ENCODE measurements around the gene ZNF541. TPM values are rescaled to one million over a fixed set of nuclear protein-coding genes. Genes with fewer than 3 reads are reported as not detected.

ZNF541 gene
- polyA plus RNA-seq, 1 donor from 2014 or later = not detected

- Histone ChIP-seq H2AFZ (ENCODE audit: low read depth, low read length) (peak overlapping the region; percentile 88), H3K9me3 (ENCODE audit: low read length) (no peaks in the 10 kb centered on the region), H3K9me2 (ENCODE audit: insufficient read depth, low read length) (no peaks in the 10 kb centered on the region), H4K20me1 (ENCODE audit: insufficient read depth) (no peaks in the 10 kb centered on the region), H3F3A (ENCODE audit: insufficient read depth, low read length, poor library complexity, severe bottlenecking) (no peaks in the 10 kb centered on the region), H3K27me3 (ENCODE audit: insufficient read depth, low read depth, low read length) (no peaks in the 10 kb centered on the region), H3K79me2 (replicated peaks; ENCODE audit: insufficient read depth, low read length) (peaks cover 44% of the 10 kb centered on the region), H3K36me3 (ENCODE audit: insufficient read depth, low read length) (no peaks in the 10 kb centered on the region), H3K27ac (ENCODE audit: low read length) (peak overlapping the region; percentile 98), H3K4me2 (ENCODE audit: low read length) (peak overlapping the region; percentile 65), H3K9ac (ENCODE audit: low read length) (peak overlapping the region; percentile 98), H3K4me3 (ENCODE audit: low read length) (peak overlapping the region; percentile 100)
- TF ChIP-seq EP300 (conservative IDR thresholded peaks at IDR 0.05; ENCODE audit: poor library complexity, severe bottlenecking) = no peak
- TF ChIP-seq EZH2 (IDR thresholded peaks at IDR 0.05; ENCODE audit: borderline replicate concordance, insufficient read depth, low read length, poor library complexity, severe bottlenecking) = no peak
- no peak for TF ChIP-seq CTCF (IDR thresholded peaks at IDR 0.05; ENCODE audit: poor library complexity, severe bottlenecking)
- TF ChIP-seq POLR2AphosphoS5 (IDR thresholded peaks at IDR 0.05) = no peak
- no peak for TF ChIP-seq RAD21 (conservative IDR thresholded peaks at IDR 0.05)
- no peak for TF ChIP-seq REST (IDR thresholded peaks at IDR 0.05; ENCODE audit: borderline replicate concordance)
- no peak for TF ChIP-seq SMC3 (conservative IDR thresholded peaks at IDR 0.05; ENCODE audit: poor library complexity)
Measured at GRCh38 chr19:47607564-47608073, 34.7 kb upstream of the ZNF541 start.

GRCh38 chr19:47603706-47604565 lies 31.0 kb upstream of the ZNF541 start:
- Histone ChIP-seq H3F3A (ENCODE audit: insufficient read depth, low read length, poor library complexity, severe bottlenecking) (no peaks in the 10 kb centered on the region), H3K9me3 (ENCODE audit: low read length) (no peaks in the 10 kb centered on the region), H3K79me2 (replicated peaks; ENCODE audit: insufficient read depth, low read length) (peaks cover 13% of the 10 kb centered on the region), H4K20me1 (ENCODE audit: insufficient read depth) (no peaks in the 10 kb centered on the region), H2AFZ (ENCODE audit: low read depth, low read length) (no peak overlapping the region), H3K4me2 (ENCODE audit: low read length) (no peak overlapping the region), H3K9me2 (ENCODE audit: insufficient read depth, low read length) (no peaks in the 10 kb centered on the region), H3K4me3 (ENCODE audit: low read length) (no peak overlapping the region), H3K27me3 (ENCODE audit: insufficient read depth, low read depth, low read length) (no peaks in the 10 kb centered on the region), H3K27ac (ENCODE audit: low read length) (no peak overlapping the region), H3K36me3 (ENCODE audit: insufficient read depth, low read length) (no peaks in the 10 kb centered on the region), H3K9ac (ENCODE audit: low read length) (no peak overlapping the region)
- TF ChIP-seq EZH2 (IDR thresholded peaks at IDR 0.05; ENCODE audit: borderline replicate concordance, insufficient read depth, low read length, poor library complexity, severe bottlenecking) (no peak), REST (IDR thresholded peaks at IDR 0.05; ENCODE audit: borderline replicate concordance) (no peak), EP300 (conservative IDR thresholded peaks at IDR 0.05; ENCODE audit: poor library complexity, severe bottlenecking) (no peak), RAD21 (conservative IDR thresholded peaks at IDR 0.05) (no peak), CTCF (IDR thresholded peaks at IDR 0.05; ENCODE audit: poor library complexity, severe bottlenecking) (no peak), MXI1 (conservative IDR thresholded peaks at IDR 0.05; ENCODE audit: poor library complexity, severe bottlenecking) (no peak), SMC3 (conservative IDR thresholded peaks at IDR 0.05; ENCODE audit: poor library complexity) (no peak)

All from neural cell (in vitro differentiated cells).